Measurements from ENCODE around the gene SLC4A9. TPM values are rescaled to one million over a fixed set of nuclear protein-coding genes. Genes with fewer than 3 reads are reported as not detected.

Gene SLC4A9
- total RNA-seq, 2 experiments from 2014 or later, result 0.13 to 0.16 TPM

DNA sequence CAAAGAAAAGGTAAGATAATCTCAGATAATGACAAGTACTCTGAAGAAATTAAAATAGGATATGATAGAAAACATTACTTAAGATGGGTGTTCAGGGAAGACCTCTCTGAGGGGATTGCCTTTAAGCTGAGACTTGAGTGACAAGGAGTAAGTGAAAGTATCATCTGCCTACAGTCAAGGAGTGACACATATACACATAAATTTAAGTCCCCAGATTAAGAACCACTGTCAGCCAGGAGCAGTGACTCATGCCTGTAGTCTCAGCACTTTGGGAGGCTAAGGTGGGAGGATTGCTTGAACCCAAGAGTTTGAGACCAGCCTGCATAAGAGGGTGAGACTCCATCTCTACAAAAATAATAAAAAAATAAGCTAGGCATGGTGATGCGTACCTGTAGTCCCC, 22.0 kb downstream of the SLC4A9 start:
- no peak for DNase-seq
- POLR2A ChIA-PET, result interaction anchor here (1.0 kb wide), 1 partner anchor 79 kb away, joined by 3 read pairs; the partner anchor contains the start of gene PFDN1

DNA sequence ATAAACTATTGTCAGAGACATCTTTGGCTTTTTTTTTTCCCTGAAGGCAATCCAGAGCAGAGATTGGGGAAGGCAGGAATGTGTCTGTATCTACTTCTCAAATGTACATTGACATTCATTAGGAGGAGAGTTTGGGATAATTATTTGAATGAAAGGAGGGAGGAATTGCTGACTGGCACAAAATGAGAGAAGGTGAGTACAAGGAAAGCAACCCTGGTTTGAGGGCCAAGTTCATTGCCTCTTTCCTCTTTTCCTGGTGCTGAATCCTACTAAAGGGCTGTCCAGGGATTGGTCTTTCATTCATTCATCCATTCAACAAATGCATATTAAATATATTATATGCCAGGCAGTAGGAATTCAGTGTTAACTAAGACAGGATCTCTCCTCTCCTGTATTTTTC, 22.9 kb downstream of the SLC4A9 start:
- DNase-seq (no peak), ATAC-seq (no peak)
- no peak overlapping the region for H3K4me3 Mint-ChIP-seq
- CTCF ChIA-PET, result interaction anchor here (1.2 to 2.6 kb wide), 4 partner anchors 10 to 252 kb away, joined by 3 to 11 read pairs (median 4); no protein-coding TSS in a partner anchor
- no peak overlapping the region for H3K27ac Mint-ChIP-seq
- H3K27me3 Mint-ChIP-seq (ENCODE audit: low read depth), result no peaks in the 10 kb centered on the region
- H3K9me3 Mint-ChIP-seq (ENCODE audit: insufficient read depth), result no peaks in the 10 kb centered on the region
- POLR2A ChIA-PET, result no interaction called here
- H3K4me1 Mint-ChIP-seq (ENCODE audit: low read depth), result peaks cover 6% of the 10 kb centered on the region
- H3K36me3 Mint-ChIP-seq (ENCODE audit: low read depth), result no peaks in the 10 kb centered on the region

More for the DNA sequence above, 22.0 kb downstream of the SLC4A9 start:
- Mint-ChIP-seq H3K9me3 (ENCODE audit: insufficient read depth) (no peaks in the 10 kb centered on the region), H3K27ac (no peak overlapping the region), H3K27me3 (ENCODE audit: low read depth) (no peaks in the 10 kb centered on the region), H3K4me1 (ENCODE audit: low read depth) (peaks cover 6% of the 10 kb centered on the region), H3K4me3 (no peak overlapping the region), H3K36me3 (ENCODE audit: low read depth) (no peaks in the 10 kb centered on the region)
- ATAC-seq, result no peak
- CTCF ChIA-PET, result interaction anchor here (1.2 to 2.6 kb wide), 5 partner anchors 9 to 253 kb away, joined by 3 to 11 read pairs (median 4); no protein-coding TSS in a partner anchor

DNA sequence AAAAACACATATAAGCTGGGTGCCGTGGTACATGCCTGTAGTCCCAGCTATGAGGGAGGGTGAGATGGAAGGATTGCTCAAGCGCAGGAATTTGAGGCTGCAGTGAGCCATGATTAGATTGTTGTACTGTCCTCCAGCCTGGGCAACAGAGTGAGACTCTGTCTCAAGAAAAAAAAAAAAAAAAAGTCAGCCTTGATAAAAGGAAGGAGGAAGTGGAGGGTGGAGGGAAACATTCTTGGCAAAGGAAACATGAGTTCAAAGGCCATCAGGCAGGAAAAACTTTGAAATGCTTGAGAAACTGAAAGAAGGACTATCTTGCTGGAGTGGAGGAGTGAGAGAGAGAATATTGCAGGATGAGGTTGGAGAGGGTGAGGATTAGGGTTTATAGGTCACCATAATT, 23.3 kb downstream of the SLC4A9 start:
- ChIA-PET CTCF (interaction anchor here (1.2 to 5.0 kb wide), 3 partner anchors 10 to 32 kb away, joined by 3 to 29 read pairs (median 4); no protein-coding TSS in a partner anchor), POLR2A (no interaction called here)
- no peak for ATAC-seq

DNA sequence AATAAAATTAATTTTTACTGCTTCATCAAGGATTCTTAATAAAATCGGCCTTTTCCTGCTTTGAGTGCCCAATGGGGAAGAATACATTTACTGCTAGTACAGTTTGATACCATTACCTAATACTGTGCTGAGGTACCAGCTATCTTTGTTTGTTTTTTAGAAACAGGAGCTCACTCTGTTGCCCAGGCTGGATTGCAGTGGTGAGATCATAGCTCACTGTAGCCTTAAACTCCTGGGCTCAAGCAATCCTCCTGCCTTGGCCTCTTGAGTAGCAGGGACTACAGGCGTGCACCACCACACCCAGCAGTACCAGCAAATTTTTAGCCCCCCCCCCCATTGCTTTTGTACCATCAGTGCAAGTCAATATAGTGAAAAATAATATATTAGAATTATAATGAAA, 28.1 kb downstream of the SLC4A9 start:
- CTCF ChIA-PET, result interaction anchor here (1.7 to 5.0 kb wide), 3 partner anchors 15 to 42 kb away, joined by 4 to 29 read pairs (median 12); partner anchors contain the start of gene HBEGF
- DNase-seq, result no peak

More for the DNA sequence above, 23.3 kb downstream of the SLC4A9 start:
- Mint-ChIP-seq H3K9me3 (ENCODE audit: insufficient read depth) (no peaks in the 10 kb centered on the region), H3K4me1 (ENCODE audit: low read depth) (peaks cover 6% of the 10 kb centered on the region), H3K4me3 (no peak overlapping the region), H3K36me3 (ENCODE audit: low read depth) (no peaks in the 10 kb centered on the region), H3K27me3 (ENCODE audit: low read depth) (no peaks in the 10 kb centered on the region), H3K27ac (no peak overlapping the region)
- DNase-seq, result no peak

DNA sequence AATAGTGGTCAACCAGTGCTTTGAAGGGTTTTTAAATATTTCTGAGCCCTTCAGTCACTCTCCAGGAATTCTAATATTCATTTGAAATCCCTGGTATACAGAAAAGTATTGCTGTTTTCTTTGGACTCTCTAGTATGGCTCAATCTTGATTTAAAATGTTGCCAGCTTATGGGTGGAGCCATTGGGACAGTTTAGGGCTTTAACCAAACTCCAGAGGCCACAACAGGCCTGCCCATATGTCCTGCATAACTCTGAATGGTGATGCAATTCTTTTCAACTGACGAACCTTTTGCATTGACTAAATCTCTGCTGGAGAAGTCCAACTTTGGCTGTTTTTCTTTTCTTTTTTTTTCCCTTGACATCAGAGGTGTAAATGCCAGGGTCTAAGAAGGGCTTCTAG, 31.3 kb downstream of the SLC4A9 start:
- Mint-ChIP-seq H3K4me3 (no peak overlapping the region), H3K36me3 (ENCODE audit: low read depth) (no peaks in the 10 kb centered on the region), H3K4me1 (ENCODE audit: low read depth) (peaks cover 3% of the 10 kb centered on the region), H3K27ac (no peak overlapping the region), H3K27me3 (ENCODE audit: low read depth) (no peaks in the 10 kb centered on the region), H3K9me3 (ENCODE audit: insufficient read depth) (no peaks in the 10 kb centered on the region)
- CTCF ChIA-PET, result no interaction called here
- POLR2A ChIA-PET, result interaction anchor here (2.9 kb wide), 1 partner anchor 11 kb away, joined by 8 read pairs; the partner anchor contains the start of gene ANKHD1
- DNase-seq (no peak), ATAC-seq (no peak)

More for the DNA sequence above, 28.1 kb downstream of the SLC4A9 start:
- H3K36me3 Mint-ChIP-seq (ENCODE audit: low read depth), result no peaks in the 10 kb centered on the region
- POLR2A ChIA-PET, result interaction anchor here (0.7 kb wide), 2 partner anchors 9 to 44 kb away, joined by 4 read pairs; no protein-coding TSS in a partner anchor
- no peak for ATAC-seq
- H3K9me3 Mint-ChIP-seq (ENCODE audit: insufficient read depth), result no peaks in the 10 kb centered on the region
- no peaks in the 10 kb centered on the region for H3K27me3 Mint-ChIP-seq (ENCODE audit: low read depth)
- no peak overlapping the region for H3K4me3 Mint-ChIP-seq
- H3K27ac Mint-ChIP-seq, result no peak overlapping the region
- peaks cover 9% of the 10 kb centered on the region for H3K4me1 Mint-ChIP-seq (ENCODE audit: low read depth)

DNA sequence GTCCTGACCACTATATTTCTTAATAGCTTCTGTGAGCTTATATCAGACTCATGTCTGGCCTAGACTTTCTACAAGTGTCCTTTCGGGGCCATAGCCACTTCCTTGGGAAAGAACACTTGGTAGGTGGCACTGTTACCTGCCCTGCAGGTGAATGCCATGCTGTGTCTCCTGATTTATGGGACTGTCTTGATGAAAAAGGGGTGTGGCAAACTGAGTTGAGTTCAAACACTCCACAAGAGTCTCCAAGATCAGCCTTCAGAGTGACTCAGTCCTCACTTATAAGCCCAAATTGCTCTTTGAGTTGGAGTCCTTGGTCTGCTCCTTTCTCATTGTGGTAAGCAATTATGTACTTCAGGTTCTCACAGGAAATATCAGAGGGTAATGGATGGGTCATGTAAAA, 31.7 kb downstream of the SLC4A9 start:
- H3K27me3 Mint-ChIP-seq (ENCODE audit: low read depth), result no peaks in the 10 kb centered on the region
- CTCF ChIA-PET, result no interaction called here
- DNase-seq (peak; percentile 8), ATAC-seq (no peak)
- peaks cover 3% of the 10 kb centered on the region for H3K4me1 Mint-ChIP-seq (ENCODE audit: low read depth)
- no peak overlapping the region for H3K4me3 Mint-ChIP-seq
- no peaks in the 10 kb centered on the region for H3K9me3 Mint-ChIP-seq (ENCODE audit: insufficient read depth)
- H3K36me3 Mint-ChIP-seq (ENCODE audit: low read depth), result no peaks in the 10 kb centered on the region
- no peak overlapping the region for H3K27ac Mint-ChIP-seq
- POLR2A ChIA-PET, result interaction anchor here (2.9 kb wide), 1 partner anchor 10 kb away, joined by 8 read pairs; the partner anchor contains the start of gene ANKHD1

DNA sequence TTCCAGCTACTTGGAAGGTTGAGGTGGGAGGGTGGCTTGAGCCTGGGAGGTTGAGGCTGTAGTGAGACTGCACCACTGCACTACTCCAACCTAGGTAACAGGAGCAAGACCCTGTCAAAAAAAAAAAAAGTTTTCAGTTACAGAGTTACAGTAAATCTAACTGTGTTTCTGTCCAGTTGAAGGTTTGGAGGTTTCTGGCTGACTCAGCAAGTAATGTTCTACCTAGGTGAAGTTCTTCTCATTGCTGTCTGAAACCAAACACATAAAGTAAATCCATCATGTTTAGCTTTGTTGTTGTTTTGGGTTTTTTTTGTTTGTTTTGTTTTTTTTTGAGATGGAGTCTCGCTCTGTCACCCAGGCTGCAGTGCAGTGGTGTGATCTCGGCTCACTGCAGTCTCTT, 33.7 kb downstream of the SLC4A9 start:
- DNase-seq (no peak), ATAC-seq (no peak)
- CTCF ChIA-PET, result interaction anchor here (0.6 to 2.0 kb wide), 4 partner anchors 21 to 307 kb away, joined by 3 to 6 read pairs (median 4); no protein-coding TSS in a partner anchor
- H3K4me1 Mint-ChIP-seq (ENCODE audit: low read depth), result peaks cover 3% of the 10 kb centered on the region
- H3K27ac Mint-ChIP-seq, result no peak overlapping the region
- POLR2A ChIA-PET, result interaction anchor here (1.2 to 2.9 kb wide), 2 partner anchors 8 to 155 kb away, joined by 3 to 8 read pairs; partner anchors contain the start of gene ANKHD1
- H3K36me3 Mint-ChIP-seq (ENCODE audit: low read depth), result no peaks in the 10 kb centered on the region
- no peaks in the 10 kb centered on the region for H3K27me3 Mint-ChIP-seq (ENCODE audit: low read depth)
- H3K9me3 Mint-ChIP-seq (ENCODE audit: insufficient read depth), result no peaks in the 10 kb centered on the region
- H3K4me3 Mint-ChIP-seq, result no peak overlapping the region

DNA sequence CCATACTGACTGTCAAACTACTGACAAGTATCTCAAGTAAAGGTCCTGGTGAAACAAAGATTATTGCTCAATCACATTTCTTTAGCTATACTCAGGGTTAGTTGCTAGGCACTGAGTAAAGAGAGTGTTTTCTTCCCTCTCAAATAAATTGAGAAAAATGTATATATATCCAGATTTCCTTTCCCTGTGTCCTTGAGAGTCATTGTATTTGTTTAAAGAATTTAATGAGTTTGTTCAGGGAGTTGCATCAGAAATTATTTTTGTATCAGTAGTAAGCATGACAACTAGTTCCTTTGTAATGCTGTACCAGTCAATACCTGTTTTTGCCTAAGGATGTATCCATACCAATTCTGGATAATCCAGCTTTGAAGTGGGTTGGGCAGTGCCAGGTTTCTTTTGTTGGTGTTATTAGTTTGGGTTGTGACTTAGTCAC, 38.4 kb downstream of the SLC4A9 start:
- Mint-ChIP-seq H3K27me3 (ENCODE audit: low read depth) (no peaks in the 10 kb centered on the region), H3K9me3 (ENCODE audit: insufficient read depth) (no peaks in the 10 kb centered on the region), H3K4me3 (no peak overlapping the region), H3K4me1 (ENCODE audit: low read depth) (peaks cover 16% of the 10 kb centered on the region), H3K36me3 (ENCODE audit: low read depth) (peaks cover 6% of the 10 kb centered on the region), H3K27ac (no peak overlapping the region)
- ATAC-seq (no peak), DNase-seq (no peak)
- CTCF ChIA-PET, result interaction anchor here (1.3 kb wide), 1 partner anchor 26 kb away, joined by 4 read pairs; no protein-coding TSS in a partner anchor
- POLR2A ChIA-PET, result no interaction called here

DNA sequence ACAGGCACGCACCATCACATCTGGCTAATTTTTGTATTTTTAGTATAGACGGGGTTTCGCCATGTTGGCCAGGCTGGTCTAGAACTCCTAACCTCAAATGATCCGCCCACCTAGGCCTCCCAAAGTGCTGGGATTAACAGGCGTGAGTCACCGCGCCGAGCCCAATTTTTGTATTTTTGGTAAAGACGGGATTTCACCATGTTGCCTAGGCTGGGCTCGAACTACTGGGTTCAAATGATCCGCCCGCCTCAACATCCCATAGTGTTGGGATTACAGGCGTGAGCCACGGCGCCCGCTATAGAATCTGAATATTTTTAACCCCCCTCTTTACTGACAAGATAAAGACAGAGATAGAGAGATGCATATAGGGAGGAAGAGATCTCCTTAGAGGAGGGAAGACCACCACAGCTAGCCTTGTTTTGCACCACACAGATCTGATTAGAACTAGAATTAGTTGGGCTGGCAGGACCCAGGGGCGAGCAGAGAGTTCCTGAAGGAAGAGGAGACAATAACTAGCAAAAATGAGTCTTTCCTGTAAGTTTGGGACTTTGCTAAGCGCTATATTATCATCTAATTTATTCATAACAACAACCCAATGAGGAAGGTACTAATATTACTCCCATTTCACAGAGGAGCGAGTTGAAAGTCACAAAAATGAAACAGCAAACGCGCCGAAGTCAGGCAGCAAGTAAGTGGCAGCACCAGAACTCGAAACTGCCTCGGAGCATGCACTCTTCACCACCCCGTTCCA, 40.2 kb downstream of the SLC4A9 start:
- DNase-seq (peak; percentile 60), ATAC-seq (peak; percentile 0)
- ChIA-PET CTCF (interaction anchor here (0.7 to 3.8 kb wide), 6 partner anchors 27 to 240 kb away, joined by 3 to 21 read pairs (median 4); partner anchors contain the start of gene HBEGF), POLR2A (interaction anchor here (0.7 to 2.8 kb wide), 12 partner anchors 14 to 1312 kb away, joined by 3 to 14 read pairs (median 4); partner anchors contain the start of genes CD14, EIF4EBP3, IK and NDUFA2)
- no peaks in the 10 kb centered on the region for H3K27me3 Mint-ChIP-seq (ENCODE audit: low read depth)
- peaks cover 18% of the 10 kb centered on the region for H3K36me3 Mint-ChIP-seq (ENCODE audit: low read depth)
- H3K27ac Mint-ChIP-seq, result no peak overlapping the region
- H3K9me3 Mint-ChIP-seq (ENCODE audit: insufficient read depth), result no peaks in the 10 kb centered on the region
- peaks cover 30% of the 10 kb centered on the region for H3K4me1 Mint-ChIP-seq (ENCODE audit: low read depth)
- H3K4me3 Mint-ChIP-seq, result no peak overlapping the region

DNA sequence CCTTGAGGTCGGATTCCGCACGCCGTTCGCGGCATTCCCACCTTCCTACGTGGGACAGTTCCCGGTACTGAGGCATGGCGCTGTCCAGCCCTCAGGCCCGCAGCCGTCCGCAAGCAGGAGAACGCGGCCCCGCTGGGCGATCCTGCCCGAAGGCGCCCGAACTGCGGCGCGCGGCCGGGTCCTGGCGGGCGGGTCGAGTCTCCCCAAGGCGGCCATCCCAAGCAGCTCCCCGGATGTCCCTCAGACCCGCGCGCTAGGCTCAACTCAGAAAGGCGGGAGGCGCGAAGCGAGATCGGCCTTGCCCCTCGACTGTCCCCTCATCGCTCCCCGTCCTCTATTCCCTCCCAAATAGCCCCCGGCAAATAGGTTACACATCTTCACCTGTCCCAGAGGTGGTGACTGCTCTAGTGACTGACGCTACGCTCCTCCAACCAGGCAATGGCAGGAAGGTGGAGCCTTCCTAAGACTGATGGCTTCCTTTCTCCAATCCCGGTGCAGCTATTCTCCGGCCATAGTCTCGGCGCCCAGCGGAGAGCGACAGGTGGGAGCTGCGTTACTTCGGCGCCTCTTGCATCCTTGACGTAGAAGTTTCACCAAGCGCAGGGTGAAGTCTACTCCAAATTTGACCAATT, 40.9 kb downstream of the SLC4A9 start:
- DNase-seq, result peak; percentile 92
- peak; percentile 79 for ATAC-seq
- Mint-ChIP-seq H3K4me1 (ENCODE audit: low read depth) (peaks cover 32% of the 10 kb centered on the region), H3K27me3 (ENCODE audit: low read depth) (no peaks in the 10 kb centered on the region), H3K9me3 (ENCODE audit: insufficient read depth) (no peaks in the 10 kb centered on the region), H3K4me3 (no peak overlapping the region), H3K36me3 (ENCODE audit: low read depth) (peaks cover 20% of the 10 kb centered on the region), H3K27ac (no peak overlapping the region)
- CTCF ChIA-PET, result interaction anchor here (0.7 to 3.8 kb wide), 11 partner anchors 24 to 1293 kb away, joined by 3 to 21 read pairs (median 3); partner anchors contain the start of gene HBEGF
- POLR2A ChIA-PET, result interaction anchor here (0.5 to 2.8 kb wide), 20 partner anchors 8 to 1311 kb away, joined by 3 to 14 read pairs (median 4); partner anchors contain the start of genes CD14, EIF4EBP3, IK and NDUFA2

Data from activated CD8-positive, alpha-beta T cell treated with anti-CD3 and anti-CD28 coated beads, Interleukin-2, amount 10 ng/mL, durations not matched to agents 7 days and 5 days (primary cell).